HFFc6 (cell line): ENCODE measurements around the gene TTC31. TPM values are rescaled to one million over a fixed set of nuclear protein-coding genes. Genes with fewer than 3 reads are reported as not detected.

Experiments used
- DNase-seq: peaks from one replicate; pipeline ENCODE4 v3.0.0-alpha.2; 2018
- H3K27ac Mint-ChIP-seq: 2 replicates; pipeline ENCODE4 v1.8.0; 2020; ENCODE audit warnings: mild to moderate bottlenecking, mixed read lengths
- H3K27me3 Mint-ChIP-seq: 2 replicates; pipeline ENCODE4 v1.8.0; 2021; ENCODE audit warnings: mild to moderate bottlenecking, moderate library complexity, mixed read lengths; ENCODE audit not compliant: insufficient read depth
- H3K36me3 Mint-ChIP-seq: 2 replicates; pipeline ENCODE4 v1.8.0; 2021; ENCODE audit warnings: low read depth, mixed read lengths
- H3K4me1 Mint-ChIP-seq: 2 replicates; pipeline ENCODE4 v1.8.0; 2020; ENCODE audit warnings: low read depth, mixed read lengths
- H3K4me3 Mint-ChIP-seq: 2 replicates; pipeline ENCODE4 v1.8.0; 2020; ENCODE audit warnings: mild to moderate bottlenecking, moderate library complexity, mixed read lengths
- H3K9me3 Mint-ChIP-seq: 2 replicates; pipeline ENCODE4 v1.8.0; 2020; ENCODE audit warnings: mild to moderate bottlenecking, mixed read lengths
- CTCF ChIP-seq: fragments of 200-600 bp; sonication (generic); IDR thresholded peaks from 2 replicates; pipeline ENCODE4 v1.5.0; 2021; ENCODE audit warnings: antibody characterized with exemption, mild to moderate bottlenecking
- total RNA-seq, 6 experiments: library from RNA; stranded (reverse); fragmentation: NEBNext Ultra II Directional; extraction: Animal tissue kit (Norgen Biotek cat#: 25700); gene quantifications; 2 replicates in 1 of 6; 3 replicates in 5 of 6; pipeline ENCODE4 v1.2.3, GENCODE V29; 2021

TTC31 gene
- total RNA-seq, 6 experiments from 2014 or later, result 14.3 to 17.4 (median 16.7) TPM

GRCh38 chr2:74525717-74526648 is 43.1 kb downstream of the TTC31 start, which contains the start of gene DQX1:
Gene DQX1 (minus strand): TSS chr2:74526231. CDS start chr2:74525729, 502 bp downstream.
- TF ChIP-seq CTCF, result no peak
- no peaks in the 10 kb centered on the region for H3K9me3 Mint-ChIP-seq
- DNase-seq, result no peak
- peak within 1 kb of the TSS; percentile 33; the same call in 1 of the 2 replicates for H3K4me3 Mint-ChIP-seq
- H3K27me3 Mint-ChIP-seq, result peaks cover 6% of the 10 kb centered on the region
- H3K36me3 Mint-ChIP-seq, result peaks cover 30% of the 10 kb centered on the region
- H3K27ac Mint-ChIP-seq, result no peak within 1 kb of the TSS
- H3K4me1 Mint-ChIP-seq, result peaks cover 19% of the 10 kb centered on the region

- H3K27me3 Mint-ChIP-seq, result peaks cover 6% of the 10 kb centered on the region
- DNase-seq, result no peak
- H3K9me3 Mint-ChIP-seq, result no peaks in the 10 kb centered on the region
- H3K36me3 Mint-ChIP-seq, result peaks cover 30% of the 10 kb centered on the region
- H3K4me1 Mint-ChIP-seq, result peaks cover 27% of the 10 kb centered on the region
- no peak overlapping the region for H3K27ac Mint-ChIP-seq
- no peak overlapping the region for H3K4me3 Mint-ChIP-seq
- TF ChIP-seq CTCF, result no peak
Measured at GRCh38 chr2:74526649-74527230, 43.9 kb downstream of the TTC31 start.

DNA sequence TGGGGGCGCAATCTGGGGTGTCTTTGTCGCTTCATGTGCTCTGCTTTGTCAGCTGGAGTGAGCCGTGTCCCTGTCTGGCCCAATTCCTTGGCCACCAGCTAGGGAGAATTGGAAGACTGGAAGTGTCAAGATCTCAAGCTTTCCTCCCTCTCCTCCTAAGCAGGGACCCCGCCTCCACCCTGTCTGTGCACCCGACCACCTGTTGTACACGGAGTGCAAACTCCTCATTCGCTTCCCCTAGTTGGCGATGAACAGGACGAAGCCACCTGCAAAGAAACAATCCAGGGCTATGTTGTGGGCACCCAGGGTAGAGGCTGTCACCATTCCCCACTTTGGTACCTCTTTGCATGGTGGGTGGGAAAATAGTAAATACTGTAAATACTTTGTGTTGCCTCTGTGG is 44.9 kb downstream of the TTC31 start:
- DNase-seq, result no peak
- H3K36me3 Mint-ChIP-seq, result peaks cover 39% of the 10 kb centered on the region
- H3K27ac Mint-ChIP-seq, result no peak overlapping the region
- H3K4me3 Mint-ChIP-seq, result peak overlapping the region; percentile 100
- H3K9me3 Mint-ChIP-seq, result no peaks in the 10 kb centered on the region
- TF ChIP-seq CTCF, result no peak
- H3K27me3 Mint-ChIP-seq, result peaks cover 6% of the 10 kb centered on the region
- H3K4me1 Mint-ChIP-seq, result peaks cover 37% of the 10 kb centered on the region

GRCh38 chr2:74528600-74529356 is 45.9 kb downstream of the TTC31 start:
- peaks cover 37% of the 10 kb centered on the region for H3K4me1 Mint-ChIP-seq
- DNase-seq, result no peak
- TF ChIP-seq CTCF, result no peak; the same call in 1 of the 2 replicates
- peak overlapping the region; percentile 100 for H3K4me3 Mint-ChIP-seq
- H3K36me3 Mint-ChIP-seq, result peaks cover 39% of the 10 kb centered on the region
- peak overlapping the region; percentile 99 for H3K27ac Mint-ChIP-seq
- H3K9me3 Mint-ChIP-seq, result no peaks in the 10 kb centered on the region
- H3K27me3 Mint-ChIP-seq, result peaks cover 4% of the 10 kb centered on the region

GRCh38 chr2:74529357-74530238 is 46.7 kb downstream of the TTC31 start, which contains the start of the genes AUP1 and HTRA2:
Gene AUP1 (minus strand): TSS chr2:74529706. CDS start chr2:74529629, 77 bp downstream.
Gene HTRA2 (plus strand): TSS chr2:74529933. CDS start chr2:74530007, 74 bp downstream.
- TF ChIP-seq CTCF, result no peak
- Mint-ChIP-seq H3K36me3 (peaks cover 39% of the 10 kb centered on the region), H3K27me3 (peaks cover 4% of the 10 kb centered on the region), H3K4me1 (peaks cover 37% of the 10 kb centered on the region), H3K4me3 (peak within 1 kb of the TSS; percentile 100), H3K27ac (peak within 1 kb of the TSS; percentile 99), H3K9me3 (no peaks in the 10 kb centered on the region)
- DNase-seq, result peak; percentile 99
